ACHN (cell line): ENCODE data around the gene TAAR2.
A peak's percentile ranks its signal among the peaks of the same experiment; 100 is the strongest.
"Not testable (repeated sequence)": the region's sequence is repeated elsewhere in the genome, so short reads cannot be mapped to it uniquely, and the experiment has no call there.

Experiments
- DNase-seq: peaks from one replicate; pipeline ENCODE4 v3.0.0-alpha.2; 2015
- in situ Hi-C: cut with HindIII; loops from 2 replicates; pipeline ENCODE4 v1.10.0; 2017; ENCODE audit warnings: low sequenced_read_pairs, low pct_ligation_motif_present, low pct_unique_long_range_greater_than_20kb

TAAR2 gene

GRCh38 chr6:132623106-132623845 lies 799 bp downstream of the TAAR2 start:
- DNase-seq, result no peak
- in situ Hi-C loops, result no loop called here

- DNase-seq, result no peak
- in situ Hi-C loops, result no loop called here
Measured at GRCh38 chr6:132616677-132617076, 7.4 kb downstream of the TAAR2 start.

GRCh38 chr6:132614554-132614953 lies 9.5 kb downstream of the TAAR2 start:
- DNase-seq, result peak; percentile 2
- in situ Hi-C loops, result no loop called here

GRCh38 chr6:132612449-132613108 lies 11.5 kb downstream of the TAAR2 start:
- DNase-seq, result no peak

GRCh38 chr6:132611616-132612015 lies 12.5 kb downstream of the TAAR2 start:
- in situ Hi-C loops, result no loop called here
- no peak for DNase-seq

More at GRCh38 chr6:132612449-132613108, 11.5 kb downstream of the TAAR2 start:
- in situ Hi-C loops, result no loop called here

GRCh38 chr6:132607544-132608233 lies 16.4 kb downstream of the TAAR2 start:
- in situ Hi-C loops, result no loop called here
- DNase-seq, result peak; percentile 48

GRCh38 chr6:132604635-132605152 lies 19.4 kb downstream of the TAAR2 start:
- in situ Hi-C loops, result no loop called here
- DNase-seq, result no peak

- DNase-seq, in situ Hi-C loops: not testable (repeated sequence)
Measured at GRCh38 chr6:132600900-132601299, 23.2 kb downstream of the TAAR2 start.

- in situ Hi-C loops, result no loop called here
- peak; percentile 41 for DNase-seq
Measured at GRCh38 chr6:132598473-132598872, 25.6 kb downstream of the TAAR2 start.

GRCh38 chr6:132596201-132596600 lies 27.9 kb downstream of the TAAR2 start:
- DNase-seq, result no peak
- in situ Hi-C loops, result no loop called here

- in situ Hi-C loops, result no loop called here
- no peak for DNase-seq
Measured at GRCh38 chr6:132592855-132593254, 31.2 kb downstream of the TAAR2 start.

GRCh38 chr6:132590362-132590761 lies 33.7 kb downstream of the TAAR2 start:
- DNase-seq, result no peak
- in situ Hi-C loops, result no loop called here

- DNase-seq, result no peak
- in situ Hi-C loops, result no loop called here
Measured at GRCh38 chr6:132589454-132589853, 34.6 kb downstream of the TAAR2 start, which contains the start of gene TAAR5. Gene TAAR5 (minus strand): TSS chr6:132589741. CDS start chr6:132589686, 55 bp downstream.

- in situ Hi-C loops, result no loop called here
- no peak for DNase-seq
Measured at GRCh38 chr6:132587424-132587823, 36.7 kb downstream of the TAAR2 start.

GRCh38 chr6:132584698-132585097 lies 39.4 kb downstream of the TAAR2 start:
- no peak for DNase-seq
- in situ Hi-C loops, result no loop called here

GRCh38 chr6:132571774-132572173 lies 52.3 kb downstream of the TAAR2 start:
- DNase-seq, result no peak

GRCh38 chr6:132570221-132570777 lies 53.8 kb downstream of the TAAR2 start, which contains the start of gene TAAR6:
Gene TAAR6 (plus strand): TSS chr6:132570322. CDS start chr6:132570322, 0 bp downstream.
- in situ Hi-C loops, result no loop called here
- no peak for DNase-seq

More at GRCh38 chr6:132571774-132572173, 52.3 kb downstream of the TAAR2 start:
- in situ Hi-C loops, result no loop called here

GRCh38 chr6:132569170-132569569 lies 54.9 kb downstream of the TAAR2 start:
- DNase-seq, result no peak

GRCh38 chr6:132568611-132569010 lies 55.5 kb downstream of the TAAR2 start:
- no peak for DNase-seq
- in situ Hi-C loops, result no loop called here

More at GRCh38 chr6:132569170-132569569, 54.9 kb downstream of the TAAR2 start:
- in situ Hi-C loops, result no loop called here
